HG03280 (cell line): Measurements from ENCODE around the gene CAMK2N2.

Source experiments
- ATAC-seq: cut with Tn5 transposase; IDR thresholded peaks from one replicate; pipeline ENCODE4 v1.9.1; 2021; ENCODE audit warnings: mild to moderate bottlenecking, moderate library complexity; ENCODE audit not compliant: unreplicated experiment

Gene CAMK2N2

DNA sequence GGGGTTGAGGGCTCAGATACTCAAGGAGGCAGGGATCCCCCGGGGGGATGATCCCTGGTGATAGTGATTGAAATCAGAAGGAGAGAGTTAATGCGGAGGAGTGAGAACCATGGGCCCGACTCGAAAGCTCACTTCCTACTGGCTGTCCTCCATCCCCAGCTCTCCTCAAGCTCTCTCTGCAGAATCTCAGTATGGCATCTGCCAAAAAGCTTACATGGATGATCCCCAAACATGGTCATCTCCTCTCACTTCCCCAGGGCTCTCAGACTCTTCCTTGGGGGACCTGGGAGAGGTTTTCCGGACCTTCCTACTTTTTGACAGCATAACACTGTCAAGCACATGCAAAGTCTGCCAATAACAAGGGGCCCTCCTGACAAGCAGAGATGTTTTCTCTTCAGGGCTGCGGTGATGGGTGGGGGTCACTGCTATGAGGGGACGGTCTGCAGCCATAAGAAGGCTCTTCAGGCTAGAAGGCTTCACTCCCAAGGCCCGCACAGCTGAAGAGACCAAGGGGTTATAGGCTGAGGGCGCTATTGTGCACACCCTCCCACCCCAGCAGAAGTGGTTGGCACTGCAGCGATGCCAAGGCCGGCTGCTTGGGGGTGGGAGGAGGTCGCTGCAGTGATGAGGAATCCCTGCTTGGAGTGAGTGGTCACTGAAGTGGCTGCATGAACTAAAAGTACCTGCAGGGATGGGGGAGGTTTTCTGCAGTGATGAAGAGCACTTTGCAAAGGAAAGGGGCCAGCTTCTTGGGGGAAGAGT, 32.8 kb downstream of the CAMK2N2 start:
- ATAC-seq: no peak

DNA sequence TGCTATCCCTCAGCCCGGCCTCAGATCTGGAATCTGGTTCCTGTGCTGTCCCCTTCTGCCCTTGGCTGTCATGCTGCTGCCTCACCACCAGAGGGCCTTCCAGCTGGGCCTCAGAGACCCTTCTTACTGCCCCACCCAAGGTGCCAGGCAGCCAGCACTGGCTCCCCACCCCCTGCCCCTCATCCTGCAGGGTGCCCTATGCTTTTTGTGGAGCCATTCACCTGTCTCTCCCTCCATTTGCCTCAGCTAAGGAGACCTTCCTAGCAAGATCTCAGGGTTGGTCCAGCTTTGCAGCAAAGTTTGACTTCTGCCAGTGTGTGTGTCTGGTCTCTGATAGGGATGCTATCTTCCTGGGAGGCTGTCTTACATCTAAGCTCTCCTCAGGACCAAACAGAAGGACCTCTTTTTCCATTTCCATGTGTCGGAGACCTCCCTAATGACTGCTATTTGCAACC, 33.8 kb downstream of the CAMK2N2 start:
- peak; percentile 43 for ATAC-seq

DNA sequence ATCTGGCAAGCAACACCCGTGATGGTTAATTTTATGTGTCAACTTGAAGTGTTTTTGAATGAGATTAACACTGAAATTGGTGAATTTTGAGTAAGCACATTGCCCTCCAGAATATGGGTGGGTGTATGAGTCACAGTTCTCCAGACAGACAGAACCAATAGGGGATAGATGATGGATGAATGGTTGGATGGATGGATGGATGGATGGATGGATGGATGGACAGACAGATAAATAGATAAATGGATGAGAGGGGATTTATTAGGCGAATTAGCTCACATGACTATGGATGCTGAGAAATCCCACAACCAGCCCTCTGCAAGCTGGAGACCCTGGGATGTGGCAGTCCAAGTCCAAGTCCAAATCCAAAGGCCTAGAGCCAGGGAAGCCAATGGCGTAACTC, 37.4 kb downstream of the CAMK2N2 start:
- no peak for ATAC-seq

DNA sequence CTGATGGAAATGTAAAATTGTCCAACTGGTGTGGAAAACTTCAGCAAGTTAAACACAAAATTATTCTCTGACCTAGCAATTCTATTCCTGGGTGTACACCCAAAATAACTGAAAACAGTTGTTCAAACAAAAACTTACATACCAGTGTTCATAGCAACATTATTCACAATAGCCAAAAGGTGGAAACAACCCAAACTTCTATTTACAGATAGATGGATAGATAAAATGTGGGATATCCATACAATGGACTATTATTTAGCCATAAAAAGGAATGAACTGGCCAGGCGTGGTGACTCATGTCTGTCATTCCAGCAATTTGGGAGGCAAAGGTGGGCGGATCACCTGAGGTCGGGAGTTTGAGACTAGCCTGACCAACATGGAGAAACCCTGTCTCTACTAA, 38.8 kb downstream of the CAMK2N2 start:
- no peak for ATAC-seq

DNA sequence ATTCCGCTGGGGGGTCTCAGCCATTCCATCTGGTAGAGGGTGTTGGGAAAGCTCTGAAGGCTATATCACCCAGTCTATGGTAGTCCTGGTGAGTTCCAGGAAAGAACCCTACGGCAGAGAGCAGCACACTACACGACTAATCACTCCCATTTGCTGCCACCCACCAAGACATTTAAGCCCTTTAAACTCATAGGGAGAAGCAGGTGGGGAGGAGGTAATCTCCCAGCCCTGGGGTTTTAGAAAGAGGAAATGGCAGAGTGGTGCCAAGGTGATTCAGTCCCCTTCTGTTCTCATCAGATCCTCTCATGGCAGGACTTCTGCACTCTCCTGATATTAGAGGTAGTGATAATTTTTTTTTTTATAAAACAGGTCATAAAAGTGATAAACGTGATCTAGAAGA, 42.5 kb downstream of the CAMK2N2 start:
- no peak for ATAC-seq

DNA sequence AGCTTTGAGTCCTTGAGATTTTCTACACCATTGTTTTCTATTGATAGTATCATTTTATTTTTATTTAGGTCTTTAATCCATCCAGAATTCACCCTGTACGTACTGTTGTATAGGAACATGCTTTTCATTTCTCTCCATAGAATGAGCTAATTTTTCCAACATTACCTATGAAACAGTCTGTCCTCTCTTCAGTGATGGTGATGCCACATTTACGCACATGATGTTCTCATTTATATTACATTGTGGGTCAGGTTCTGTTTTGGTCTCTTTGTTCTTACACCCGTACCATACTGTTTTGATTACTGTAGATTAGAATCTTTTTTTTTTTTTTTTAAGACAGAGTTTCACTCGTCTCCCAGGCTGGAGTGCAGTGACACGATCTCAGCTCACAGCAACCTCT, 49.6 kb downstream of the CAMK2N2 start:
- no peak for ATAC-seq

DNA sequence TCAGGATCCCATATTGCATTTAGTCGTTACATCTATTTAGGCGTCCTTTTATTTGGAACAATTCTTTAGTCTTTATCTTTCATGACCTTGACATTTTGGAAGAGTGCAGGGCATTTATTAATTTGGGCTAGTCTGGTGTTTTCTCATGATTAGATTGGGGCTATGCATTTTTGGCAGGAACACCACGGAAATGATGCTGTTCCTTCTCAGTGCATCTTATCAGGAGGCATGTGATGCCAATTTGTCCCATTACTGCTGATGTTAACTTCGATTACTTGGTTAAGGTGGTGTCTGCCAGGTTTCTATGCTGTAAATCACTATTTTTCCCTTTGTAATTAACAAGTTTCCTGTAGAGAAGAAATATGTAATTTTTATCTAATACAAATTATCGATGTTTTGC, 50.1 kb downstream of the CAMK2N2 start:
- ATAC-seq: no peak
